ENCODE data around the gene SLC35F1. TPM values are rescaled to one million over a fixed set of nuclear protein-coding genes. Genes with fewer than 3 reads are reported as not detected.

SLC35F1 gene
- total and polyA plus RNA-seq, 2 donors (not counting 1 experiment from before 2014, with no cell fraction given): not detected

GRCh38 chr6:118317581-118318563, 410.8 kb downstream of the SLC35F1 start:
- H3K4me1 ChIP-seq (ENCODE audit: control insufficient read depth in 2 of 2, insufficient read depth in 2 of 2, low read length in 2 of 2): no peaks in the 10 kb centered on the region
- no peak overlapping the region for H3K9ac ChIP-seq (ENCODE audit: low read length)
- ATAC-seq (ENCODE audit: low read depth) (no peak), DNase-seq (no peak)
- no peaks in the 10 kb centered on the region for H3K36me3 ChIP-seq (replicated peaks in 1 of 2; ENCODE audit: control extremely low read depth in 1 of 2, control insufficient read depth in 1 of 2, extremely low read depth in 1 of 2, insufficient read depth in 2 of 2, low read length in 1 of 2)
- no peaks in the 10 kb centered on the region for H4K20me1 ChIP-seq (ENCODE audit: control insufficient read depth, insufficient read depth, low read length, poor library complexity, severe bottlenecking)
- no peaks in the 10 kb centered on the region for H3K9me3 Mint-ChIP-seq (ENCODE audit: insufficient read depth)
- intact Hi-C loops (cut with micrococcal nuclease): no loop called here
- POLR2A ChIA-PET: no interaction called here
- H3K79me2 ChIP-seq (ENCODE audit: control insufficient read depth, insufficient read depth, low read length): no peaks in the 10 kb centered on the region
- H3K9me3 ChIP-seq (ENCODE audit: control extremely low read depth in 1 of 3, control insufficient read depth in 2 of 3, insufficient read depth in 1 of 3, low read length in 2 of 3): no peaks in the 10 kb centered on the region
- 8% methylated on average over 2 of the region's 4 CpGs for WGBS (ENCODE audit: insufficient coverage)
- TF ChIP-seq CTCF (IDR thresholded peaks at IDR 0.05): no peak
- TF ChIP-seq EZH2 (IDR thresholded peaks at IDR 0.05; ENCODE audit: borderline replicate concordance, insufficient read depth, low read depth, low read length, poor library complexity, severe bottlenecking): no peak
- no peaks in the 10 kb centered on the region for H3K4me1 Mint-ChIP-seq
- CTCF ChIA-PET: no interaction called here
- H3K4me3 ChIP-seq (ENCODE audit: control extremely low read depth in 1 of 5, extremely low read depth in 1 of 5, insufficient read depth in 1 of 5, low read depth in 2 of 5, low read length in 4 of 5): no peak overlapping the region
- H3K27me3 Mint-ChIP-seq: no peaks in the 10 kb centered on the region
- no peaks in the 10 kb centered on the region for H3K27me3 ChIP-seq (replicated peaks in 1 of 4; ENCODE audit: control extremely low read depth in 1 of 4, control insufficient read depth in 3 of 4, insufficient read depth in 4 of 4, low read length in 3 of 4)
- no peak overlapping the region for H2AFZ ChIP-seq (ENCODE audit: insufficient read depth, low read depth, low read length, poor library complexity, severe bottlenecking)
- H3K27ac Mint-ChIP-seq: no peak overlapping the region
- H3K4me3 Mint-ChIP-seq: no peak overlapping the region
- no peak overlapping the region for H3K4me2 ChIP-seq (replicated peaks; ENCODE audit: low read depth, low read length, poor library complexity, severe bottlenecking)
- H3K27ac ChIP-seq (ENCODE audit: low read length in 2 of 2): no peak overlapping the region

GRCh38 chr6:118318648-118319047, 411.6 kb downstream of the SLC35F1 start:
- H3K27ac Mint-ChIP-seq: no peak overlapping the region
- ChIA-PET CTCF (no interaction called here), POLR2A (no interaction called here)
- Histone ChIP-seq H3K36me3 (replicated peaks in 1 of 2; ENCODE audit: control extremely low read depth in 1 of 2, control insufficient read depth in 1 of 2, extremely low read depth in 1 of 2, insufficient read depth in 2 of 2, low read length in 1 of 2) (no peaks in the 10 kb centered on the region), H3K4me2 (replicated peaks; ENCODE audit: low read depth, low read length, poor library complexity, severe bottlenecking) (no peak overlapping the region), H3K4me3 (ENCODE audit: control extremely low read depth in 1 of 5, extremely low read depth in 1 of 5, insufficient read depth in 1 of 5, low read depth in 2 of 5, low read length in 4 of 5) (no peak overlapping the region), H3K4me1 (ENCODE audit: control insufficient read depth in 2 of 2, insufficient read depth in 2 of 2, low read length in 2 of 2) (no peaks in the 10 kb centered on the region), H3K9ac (ENCODE audit: low read length) (no peak overlapping the region), H4K20me1 (ENCODE audit: control insufficient read depth, insufficient read depth, low read length, poor library complexity, severe bottlenecking) (no peaks in the 10 kb centered on the region), H3K79me2 (ENCODE audit: control insufficient read depth, insufficient read depth, low read length) (no peaks in the 10 kb centered on the region), H3K9me3 (ENCODE audit: control extremely low read depth in 1 of 3, control insufficient read depth in 2 of 3, insufficient read depth in 1 of 3, low read length in 2 of 3) (no peaks in the 10 kb centered on the region), H3K27me3 (replicated peaks in 1 of 4; ENCODE audit: control extremely low read depth in 1 of 4, control insufficient read depth in 3 of 4, insufficient read depth in 4 of 4, low read length in 3 of 4) (no peaks in the 10 kb centered on the region), H3K27ac (ENCODE audit: low read length in 2 of 2) (no peak overlapping the region), H2AFZ (ENCODE audit: insufficient read depth, low read depth, low read length, poor library complexity, severe bottlenecking) (no peak overlapping the region)
- TF ChIP-seq EZH2 (IDR thresholded peaks at IDR 0.05; ENCODE audit: borderline replicate concordance, insufficient read depth, low read depth, low read length, poor library complexity, severe bottlenecking): no peak
- TF ChIP-seq CTCF (IDR thresholded peaks at IDR 0.05): no peak
- no peaks in the 10 kb centered on the region for H3K27me3 Mint-ChIP-seq
- no CpG with 5 or more reads among the region's 3 CpGs for WGBS (ENCODE audit: insufficient coverage)
- no peak for ATAC-seq (ENCODE audit: low read depth)
- intact Hi-C loops (cut with micrococcal nuclease): no loop called here
- no peaks in the 10 kb centered on the region for H3K9me3 Mint-ChIP-seq (ENCODE audit: insufficient read depth)
- no peak for DNase-seq
- no peak overlapping the region for H3K4me3 Mint-ChIP-seq
- H3K4me1 Mint-ChIP-seq: no peaks in the 10 kb centered on the region
